ENCODE data around the gene HEYL. TPM values are rescaled to one million over a fixed set of nuclear protein-coding genes. Genes with fewer than 3 reads are reported as not detected.

The HEYL gene
- total RNA-seq, 4 donors from 2014 or later, result 3.3 to 6.5 (median 5.3) TPM

GRCh38 chr1:39676948-39677548 is 37.6 kb upstream of the HEYL start:
- DNase-seq (ENCODE audit: low spot score) (no peak), ATAC-seq (ENCODE audit: low FRiP score) (no peak)
- no peak for TF ChIP-seq CTCF (IDR thresholded peaks at IDR 0.05)

GRCh38 chr1:39675220-39675619 is 35.8 kb upstream of the HEYL start:
- no peak for TF ChIP-seq CTCF (IDR thresholded peaks at IDR 0.05)
- ATAC-seq (ENCODE audit: low FRiP score), result no peak
- no peak for DNase-seq (ENCODE audit: low spot score)

GRCh38 chr1:39673215-39673614 is 33.8 kb upstream of the HEYL start:
- no peak for TF ChIP-seq CTCF (IDR thresholded peaks at IDR 0.05)
- no peak for ATAC-seq (ENCODE audit: low FRiP score)
- no peak for DNase-seq (ENCODE audit: low spot score)

GRCh38 chr1:39672551-39672947 is 33.1 kb upstream of the HEYL start:
- TF ChIP-seq CTCF (IDR thresholded peaks at IDR 0.05), result no peak
- no peak for DNase-seq (ENCODE audit: low spot score)
- no peak for ATAC-seq (ENCODE audit: low FRiP score)

- ATAC-seq (ENCODE audit: low FRiP score) (peak; percentile 61), DNase-seq (ENCODE audit: low spot score) (no peak)
- TF ChIP-seq CTCF (IDR thresholded peaks at IDR 0.05), result no peak
Observed at GRCh38 chr1:39671793-39672550, 32.5 kb upstream of the HEYL start, which contains the start of gene NT5C1A. Gene NT5C1A, minus strand, starts transcription at chr1:39672107. Its CDS starts 69 bp downstream, at chr1:39672038.

GRCh38 chr1:39671433-39671792 is 32.0 kb upstream of the HEYL start:
- TF ChIP-seq CTCF (IDR thresholded peaks at IDR 0.05), result no peak
- ATAC-seq (ENCODE audit: low FRiP score) (no peak), DNase-seq (ENCODE audit: low spot score) (no peak)

GRCh38 chr1:39670689-39671088 is 31.2 kb upstream of the HEYL start:
- no peak for DNase-seq (ENCODE audit: low spot score)
- no peak for ATAC-seq (ENCODE audit: low FRiP score)
- no peak for TF ChIP-seq CTCF (IDR thresholded peaks at IDR 0.05)

All from omental fat pad (tissue), 4 donors.